Measurements from ENCODE around the gene PANK3.

DNA sequence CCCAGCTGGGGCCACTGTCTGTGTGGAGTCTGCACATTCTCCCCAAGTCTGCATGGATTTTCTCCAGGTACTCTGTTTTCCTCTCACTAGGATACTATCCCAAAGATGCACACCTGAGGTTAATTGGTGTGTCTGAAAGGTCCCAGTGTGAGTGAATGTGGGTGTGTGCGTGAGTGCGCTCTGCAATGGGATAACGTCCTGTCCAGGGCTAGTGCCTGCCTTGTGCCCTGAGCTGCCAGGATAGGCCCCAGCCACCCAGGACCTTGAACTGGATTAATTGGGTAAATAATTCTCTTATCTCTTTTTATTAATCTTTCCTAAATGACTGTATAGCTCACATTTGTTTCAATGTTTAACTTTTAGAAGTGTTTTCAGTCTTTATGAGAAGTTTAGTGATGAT lies 11.5 kb upstream of the PANK3 start:
- TF ChIP-seq, protein P1, sequence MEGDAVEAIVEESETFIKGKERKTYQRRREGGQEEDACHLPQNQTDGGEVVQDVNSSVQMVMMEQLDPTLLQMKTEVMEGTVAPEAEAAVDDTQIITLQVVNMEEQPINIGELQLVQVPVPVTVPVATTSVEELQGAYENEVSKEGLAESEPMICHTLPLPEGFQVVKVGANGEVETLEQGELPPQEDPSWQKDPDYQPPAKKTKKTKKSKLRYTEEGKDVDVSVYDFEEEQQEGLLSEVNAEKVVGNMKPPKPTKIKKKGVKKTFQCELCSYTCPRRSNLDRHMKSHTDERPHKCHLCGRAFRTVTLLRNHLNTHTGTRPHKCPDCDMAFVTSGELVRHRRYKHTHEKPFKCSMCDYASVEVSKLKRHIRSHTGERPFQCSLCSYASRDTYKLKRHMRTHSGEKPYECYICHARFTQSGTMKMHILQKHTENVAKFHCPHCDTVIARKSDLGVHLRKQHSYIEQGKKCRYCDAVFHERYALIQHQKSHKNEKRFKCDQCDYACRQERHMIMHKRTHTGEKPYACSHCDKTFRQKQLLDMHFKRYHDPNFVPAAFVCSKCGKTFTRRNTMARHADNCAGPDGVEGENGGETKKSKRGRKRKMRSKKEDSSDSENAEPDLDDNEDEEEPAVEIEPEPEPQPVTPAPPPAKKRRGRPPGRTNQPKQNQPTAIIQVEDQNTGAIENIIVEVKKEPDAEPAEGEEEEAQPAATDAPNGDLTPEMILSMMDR (IDR thresholded peaks at IDR 0.05; ENCODE audit: low read depth, low read length): no peak
- no peak for TF ChIP-seq EZH2phosphoT487 (IDR thresholded peaks at IDR 0.05; ENCODE audit: low read depth)

Data from OCI-LY3 (cell line).